Tibial nerve (tissue), 3 donors: Measurements from ENCODE around the gene PKN2.
A peak's percentile ranks its signal among the peaks of the same experiment; 100 is the strongest.

Experiments used
- POLR2A ChIP-seq, 2 donors: fragments of 450-650 bp; IDR thresholded peaks; one replicate each; pipeline ENCODE4 v1.6.1; 2017; ENCODE audit warnings: antibody characterized with exemption in 2 of 2, mild to moderate bottlenecking in 2 of 2, moderate library complexity in 2 of 2
- TF ChIP-seq, protein P1 (sequence below), 5 experiments: fragments of 200-600 bp in 3 of 5; fragments of 450-650 bp in 2 of 5; sonication (generic) in 3 of 5; IDR thresholded peaks; one replicate each; pipeline ENCODE4 v1.5.1; 2016 to 2019; ENCODE audit warnings: antibody characterized with exemption in 5 of 5, mild to moderate bottlenecking in 3 of 5, moderate library complexity in 2 of 5

DNA sequence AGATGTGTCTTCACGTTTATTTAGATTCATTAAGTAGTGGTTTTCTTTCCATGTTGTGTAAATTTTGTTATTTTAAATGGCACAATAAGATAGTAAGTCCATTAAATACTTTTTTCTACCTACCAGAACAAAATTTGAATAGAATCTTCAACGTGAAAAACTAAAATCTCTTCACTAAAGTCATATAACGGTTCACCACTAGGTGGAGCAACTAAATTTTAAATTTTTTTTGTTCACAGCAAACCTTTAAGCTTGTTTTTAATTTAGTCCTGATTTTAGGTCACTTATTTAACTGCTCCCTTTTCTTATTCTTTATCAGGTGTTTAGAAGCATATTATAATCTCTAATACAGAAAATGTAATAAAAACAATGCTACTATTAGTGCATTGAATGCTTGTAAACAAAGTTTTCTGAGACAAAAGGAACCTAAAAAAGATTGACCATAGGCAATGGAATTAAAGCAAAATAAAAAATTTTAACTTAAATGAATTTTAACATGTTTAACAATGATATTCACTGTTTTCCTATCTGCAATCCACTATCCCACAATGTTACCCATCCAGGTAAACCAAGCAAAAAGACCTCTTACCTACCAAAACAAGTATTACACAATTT, 28.3 kb upstream of the PKN2 start:
- TF ChIP-seq, protein P1, sequence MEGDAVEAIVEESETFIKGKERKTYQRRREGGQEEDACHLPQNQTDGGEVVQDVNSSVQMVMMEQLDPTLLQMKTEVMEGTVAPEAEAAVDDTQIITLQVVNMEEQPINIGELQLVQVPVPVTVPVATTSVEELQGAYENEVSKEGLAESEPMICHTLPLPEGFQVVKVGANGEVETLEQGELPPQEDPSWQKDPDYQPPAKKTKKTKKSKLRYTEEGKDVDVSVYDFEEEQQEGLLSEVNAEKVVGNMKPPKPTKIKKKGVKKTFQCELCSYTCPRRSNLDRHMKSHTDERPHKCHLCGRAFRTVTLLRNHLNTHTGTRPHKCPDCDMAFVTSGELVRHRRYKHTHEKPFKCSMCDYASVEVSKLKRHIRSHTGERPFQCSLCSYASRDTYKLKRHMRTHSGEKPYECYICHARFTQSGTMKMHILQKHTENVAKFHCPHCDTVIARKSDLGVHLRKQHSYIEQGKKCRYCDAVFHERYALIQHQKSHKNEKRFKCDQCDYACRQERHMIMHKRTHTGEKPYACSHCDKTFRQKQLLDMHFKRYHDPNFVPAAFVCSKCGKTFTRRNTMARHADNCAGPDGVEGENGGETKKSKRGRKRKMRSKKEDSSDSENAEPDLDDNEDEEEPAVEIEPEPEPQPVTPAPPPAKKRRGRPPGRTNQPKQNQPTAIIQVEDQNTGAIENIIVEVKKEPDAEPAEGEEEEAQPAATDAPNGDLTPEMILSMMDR (IDR thresholded peaks at IDR 0.05): peak; percentile 51 to 68 (median 64)
- no peak for TF ChIP-seq POLR2A (IDR thresholded peaks at IDR 0.05)
